Measurements from ENCODE around the gene TRPM8. TPM values are rescaled to one million over a fixed set of nuclear protein-coding genes. Genes with fewer than 3 reads are reported as not detected.

The TRPM8 gene
- polyA plus RNA-seq, 1 experiment = 0.11 TPM

- no peak for DNase-seq (ENCODE audit: low read depth, low spot score)
- Histone ChIP-seq H3K27me3 (ENCODE audit: control insufficient read depth, insufficient read depth, low read length) (peaks cover 5% of the 10 kb centered on the region), H3K27ac (ENCODE audit: low read depth, low read length) (no peak overlapping the region), H3K9me3 (ENCODE audit: control insufficient read depth, insufficient read depth, low read length) (no peaks in the 10 kb centered on the region), H3K4me3 (ENCODE audit: low read depth, low read length) (no peak overlapping the region)
- ChIA-PET CTCF (no interaction called here), POLR2A (no interaction called here)
- TF ChIP-seq CTCF (IDR thresholded peaks at IDR 0.05; ENCODE audit: low read depth, low read length) = no peak
Observed at GRCh38 chr2:233952335-233952734, 35.2 kb downstream of the TRPM8 start.

GRCh38 chr2:233953087-233953801 is 36.1 kb downstream of the TRPM8 start:
- Histone ChIP-seq H3K27me3 (ENCODE audit: control insufficient read depth, insufficient read depth, low read length) (peaks cover 3% of the 10 kb centered on the region), H3K4me3 (ENCODE audit: low read depth, low read length) (no peak overlapping the region), H3K9me3 (ENCODE audit: control insufficient read depth, insufficient read depth, low read length) (no peaks in the 10 kb centered on the region), H3K27ac (ENCODE audit: low read depth, low read length) (no peak overlapping the region)
- no peak for TF ChIP-seq CTCF (IDR thresholded peaks at IDR 0.05; ENCODE audit: low read depth, low read length)
- POLR2A ChIA-PET = no interaction called here
- CTCF ChIA-PET = interaction anchor here (0.7 to 1.2 kb wide), 2 partner anchors 25 to 62 kb away, joined by 3 to 6 read pairs; no protein-coding TSS in a partner anchor
- no peak for DNase-seq (ENCODE audit: low read depth, low spot score)

GRCh38 chr2:233960203-233960602 is 43.0 kb downstream of the TRPM8 start:
- Histone ChIP-seq H3K27ac (ENCODE audit: low read depth, low read length) (no peak overlapping the region), H3K4me3 (ENCODE audit: low read depth, low read length) (no peak overlapping the region), H3K27me3 (ENCODE audit: control insufficient read depth, insufficient read depth, low read length) (peaks cover 2% of the 10 kb centered on the region), H3K9me3 (ENCODE audit: control insufficient read depth, insufficient read depth, low read length) (no peaks in the 10 kb centered on the region)
- POLR2A ChIA-PET = no interaction called here
- no peak for DNase-seq (ENCODE audit: low read depth, low spot score)
- TF ChIP-seq CTCF (IDR thresholded peaks at IDR 0.05; ENCODE audit: low read depth, low read length) = no peak
- CTCF ChIA-PET = no interaction called here

- no peak for TF ChIP-seq CTCF (IDR thresholded peaks at IDR 0.05; ENCODE audit: low read depth, low read length)
- DNase-seq (ENCODE audit: low read depth, low spot score) = no peak
- POLR2A ChIA-PET = no interaction called here
- H3K27me3 ChIP-seq (ENCODE audit: control insufficient read depth, insufficient read depth, low read length) = peaks cover 2% of the 10 kb centered on the region
- no peak overlapping the region for H3K4me3 ChIP-seq (ENCODE audit: low read depth, low read length)
- H3K27ac ChIP-seq (ENCODE audit: low read depth, low read length) = no peak overlapping the region
- H3K9me3 ChIP-seq (ENCODE audit: control insufficient read depth, insufficient read depth, low read length) = no peaks in the 10 kb centered on the region
- CTCF ChIA-PET = no interaction called here
Observed at GRCh38 chr2:233961905-233962304, 44.7 kb downstream of the TRPM8 start.

- ChIA-PET CTCF (interaction anchor here (0.6 to 1.6 kb wide), 3 partner anchors 39 to 580 kb away, joined by 4 to 5 read pairs (median 4); no protein-coding TSS in a partner anchor), POLR2A (no interaction called here)
- no peak overlapping the region for H3K4me3 ChIP-seq (ENCODE audit: low read depth, low read length)
- no peak for TF ChIP-seq CTCF (IDR thresholded peaks at IDR 0.05; ENCODE audit: low read depth, low read length)
- no peaks in the 10 kb centered on the region for H3K9me3 ChIP-seq (ENCODE audit: control insufficient read depth, insufficient read depth, low read length)
- DNase-seq (ENCODE audit: low read depth, low spot score) = no peak
- no peak overlapping the region for H3K27ac ChIP-seq (ENCODE audit: low read depth, low read length)
- H3K27me3 ChIP-seq (ENCODE audit: control insufficient read depth, insufficient read depth, low read length) = peaks cover 2% of the 10 kb centered on the region
Observed at GRCh38 chr2:233964581-233964980, 47.4 kb downstream of the TRPM8 start.

Data from AG04450 (cell line).